ENCODE data around the gene RALGAPA2. TPM values are rescaled to one million over a fixed set of nuclear protein-coding genes. Genes with fewer than 3 reads are reported as not detected.

Gene RALGAPA2
- total RNA-seq, 4 donors from 2014 or later = 18.4 to 27.4 (median 25.2) TPM

GRCh38 chr20:20477444-20478041, 234.9 kb downstream of the RALGAPA2 start:
- Histone ChIP-seq H3K4me1 (no peaks in the 10 kb centered on the region), H3K27me3 (no peaks in the 10 kb centered on the region), H3K4me3 (no peak overlapping the region), H3K9me3 (no peaks in the 10 kb centered on the region), H3K36me3 (peaks cover 0 to 27% of the 10 kb centered on the region in 2 donors), H3K27ac (no peak overlapping the region)
- no peak for ATAC-seq
- 40 to 86% methylated on average over 1 to 5 of the region's 5 CpGs for WGBS, 2 donors (ENCODE audit: low coverage in 1 of 2)
- no peak for TF ChIP-seq POLR2A (IDR thresholded peaks at IDR 0.05)
- no peak for TF ChIP-seq POLR2AphosphoS5 (IDR thresholded peaks at IDR 0.05)
- no peak for TF ChIP-seq EP300 (IDR thresholded peaks at IDR 0.05)
- TF ChIP-seq CTCF (IDR thresholded peaks at IDR 0.05) = no peak

GRCh38 chr20:20476504-20476903, 235.9 kb downstream of the RALGAPA2 start:
- Histone ChIP-seq H3K27ac (no peak overlapping the region), H3K4me3 (no peak overlapping the region), H3K36me3 (peaks cover 0 to 35% of the 10 kb centered on the region in 2 donors), H3K9me3 (no peaks in the 10 kb centered on the region), H3K27me3 (no peaks in the 10 kb centered on the region), H3K4me1 (no peaks in the 10 kb centered on the region)
- no peak for TF ChIP-seq EP300 (IDR thresholded peaks at IDR 0.05)
- TF ChIP-seq CTCF (IDR thresholded peaks at IDR 0.05) = no peak
- no peak for TF ChIP-seq POLR2A (IDR thresholded peaks at IDR 0.05)
- no peak for TF ChIP-seq POLR2AphosphoS5 (IDR thresholded peaks at IDR 0.05)
- WGBS, 2 donors (ENCODE audit: low coverage in 1 of 2) = 80 to 83% methylated on average over 2 of the region's 2 CpGs
- ATAC-seq = no peak

- TF ChIP-seq POLR2A (IDR thresholded peaks at IDR 0.05) = no peak
- no peak for TF ChIP-seq EP300 (IDR thresholded peaks at IDR 0.05)
- no peak for TF ChIP-seq CTCF (IDR thresholded peaks at IDR 0.05)
- no peak for TF ChIP-seq POLR2AphosphoS5 (IDR thresholded peaks at IDR 0.05)
- no peak for ATAC-seq
- Histone ChIP-seq H3K36me3 (peaks cover 4 to 36% of the 10 kb centered on the region in 2 donors), H3K4me1 (no peaks in the 10 kb centered on the region), H3K9me3 (no peaks in the 10 kb centered on the region), H3K4me3 (no peak overlapping the region), H3K27me3 (no peaks in the 10 kb centered on the region), H3K27ac (no peak overlapping the region)
Measured at GRCh38 chr20:20473657-20474056, 238.8 kb downstream of the RALGAPA2 start.

GRCh38 chr20:20472684-20473274, 239.7 kb downstream of the RALGAPA2 start:
- TF ChIP-seq EP300 (IDR thresholded peaks at IDR 0.05) (no peak), CTCF (IDR thresholded peaks at IDR 0.05) (no peak), POLR2A (IDR thresholded peaks at IDR 0.05) (no peak), POLR2AphosphoS5 (IDR thresholded peaks at IDR 0.05) (no peak)
- H3K27ac ChIP-seq = no peak overlapping the region
- WGBS, 2 donors (ENCODE audit: low coverage in 1 of 2) = 76 to 89% methylated on average over 4 of the region's 4 CpGs
- H3K36me3 ChIP-seq = peaks cover 4 to 45% of the 10 kb centered on the region in 2 donors
- no peak for ATAC-seq
- H3K4me1 ChIP-seq = no peaks in the 10 kb centered on the region
- H3K4me3 ChIP-seq = no peak overlapping the region
- no peaks in the 10 kb centered on the region for H3K9me3 ChIP-seq
- H3K27me3 ChIP-seq = no peaks in the 10 kb centered on the region

- H3K9me3 ChIP-seq = no peaks in the 10 kb centered on the region
- WGBS, 2 donors (ENCODE audit: low coverage in 1 of 2) = 61 to 70% methylated on average over 2 to 3 of the region's 4 CpGs
- no peaks in the 10 kb centered on the region for H3K4me1 ChIP-seq
- H3K4me3 ChIP-seq = no peak overlapping the region
- H3K36me3 ChIP-seq = peaks cover 4 to 58% of the 10 kb centered on the region in 2 donors
- ATAC-seq = no peak
- TF ChIP-seq POLR2A (IDR thresholded peaks at IDR 0.05) (no peak), CTCF (IDR thresholded peaks at IDR 0.05) (no peak), POLR2AphosphoS5 (IDR thresholded peaks at IDR 0.05) (no peak)
- H3K27ac ChIP-seq = no peak overlapping the region
- H3K27me3 ChIP-seq = no peaks in the 10 kb centered on the region
Measured at GRCh38 chr20:20466341-20466879, 246.0 kb downstream of the RALGAPA2 start.
